HS-27A (cell line): ENCODE measurements around the gene C10orf105.

Experiments
- DNase-seq: peaks from one replicate; pipeline ENCODE4 v3.0.0-alpha.2; 2012; ENCODE audit warnings: low read depth, missing footprints

Gene C10orf105

GRCh38 chr10:71716426-71716825 lies 3.2 kb downstream of the C10orf105 start:
- no peak for DNase-seq

GRCh38 chr10:71715860-71716259 lies 3.7 kb downstream of the C10orf105 start:
- DNase-seq: no peak

- no peak for DNase-seq
Observed at GRCh38 chr10:71715026-71715425, 4.6 kb downstream of the C10orf105 start.

GRCh38 chr10:71714592-71714991 lies 5.0 kb downstream of the C10orf105 start:
- DNase-seq: no peak

GRCh38 chr10:71714031-71714410 lies 5.6 kb downstream of the C10orf105 start:
- DNase-seq: no peak

- no peak for DNase-seq
Observed at GRCh38 chr10:71713135-71714030, 6.2 kb downstream of the C10orf105 start.

- DNase-seq: no peak
Observed at GRCh38 chr10:71712572-71713134, 6.9 kb downstream of the C10orf105 start.

- DNase-seq: no peak
Observed at GRCh38 chr10:71712170-71712569, 7.4 kb downstream of the C10orf105 start.

- no peak for DNase-seq
Observed at GRCh38 chr10:71711052-71711623, 8.4 kb downstream of the C10orf105 start.

- DNase-seq: no peak
Observed at GRCh38 chr10:71710519-71710918, 9.1 kb downstream of the C10orf105 start.

GRCh38 chr10:71708897-71709882 lies 10.4 kb downstream of the C10orf105 start:
- no peak for DNase-seq

GRCh38 chr10:71708301-71708703 lies 11.3 kb downstream of the C10orf105 start:
- no peak for DNase-seq

GRCh38 chr10:71707240-71707789 lies 12.3 kb downstream of the C10orf105 start:
- DNase-seq: no peak

- DNase-seq: no peak
Observed at GRCh38 chr10:71706216-71707121, 13.1 kb downstream of the C10orf105 start.

- no peak for DNase-seq
Observed at GRCh38 chr10:71705582-71705981, 14.0 kb downstream of the C10orf105 start.

GRCh38 chr10:71704816-71705215 lies 14.8 kb downstream of the C10orf105 start:
- no peak for DNase-seq

- no peak for DNase-seq
Observed at GRCh38 chr10:71703577-71703976, 16.0 kb downstream of the C10orf105 start.

GRCh38 chr10:71701496-71702132 lies 18.0 kb downstream of the C10orf105 start:
- no peak for DNase-seq

- DNase-seq: no peak
Observed at GRCh38 chr10:71700731-71701368, 18.7 kb downstream of the C10orf105 start.

GRCh38 chr10:71698737-71699136 lies 20.8 kb downstream of the C10orf105 start:
- DNase-seq: no peak
